SK-N-SH (cell line): ENCODE results near the gene MRM3.

ENCODE experiments used
- GABPA ChIP-seq: IDR thresholded peaks from 2 replicates; pipeline ENCODE4 v1.4.0; 2012; ENCODE audit warnings: low read depth, mild to moderate bottlenecking
- NRF1 ChIP-seq: IDR thresholded peaks from 2 replicates; pipeline ENCODE4 v1.6.1; 2012; ENCODE audit warnings: low read depth, mild to moderate bottlenecking, low read length
- POLR2AphosphoS5 ChIP-seq: IDR thresholded peaks from 2 replicates; pipeline ENCODE4 v1.6.1; 2012; ENCODE audit warnings: low read depth, low read length
- RCOR1 ChIP-seq: fragments of 150-350 bp; IDR thresholded peaks from 2 replicates; pipeline ENCODE4 v1.6.1; 2017; ENCODE audit warnings: antibody characterized with exemption, low read length
- TF ChIP-seq, protein P1 (sequence below): fragments of 200-600 bp; sonication (generic); IDR thresholded peaks from 2 replicates; pipeline ENCODE4 v1.6.1; 2017; ENCODE audit warnings: antibody characterized with exemption, mild to moderate bottlenecking, moderate library complexity
- TF ChIP-seq, protein P2 (sequence below): IDR thresholded peaks from 2 replicates; pipeline ENCODE4 v1.6.1; 2012; ENCODE audit warnings: mild to moderate bottlenecking, low read depth, low read length, moderate library complexity
- TF ChIP-seq, protein P3 (sequence below): IDR thresholded peaks from 2 replicates; pipeline ENCODE4 v1.4.0; 2012; ENCODE audit warnings: low read depth

DNA sequence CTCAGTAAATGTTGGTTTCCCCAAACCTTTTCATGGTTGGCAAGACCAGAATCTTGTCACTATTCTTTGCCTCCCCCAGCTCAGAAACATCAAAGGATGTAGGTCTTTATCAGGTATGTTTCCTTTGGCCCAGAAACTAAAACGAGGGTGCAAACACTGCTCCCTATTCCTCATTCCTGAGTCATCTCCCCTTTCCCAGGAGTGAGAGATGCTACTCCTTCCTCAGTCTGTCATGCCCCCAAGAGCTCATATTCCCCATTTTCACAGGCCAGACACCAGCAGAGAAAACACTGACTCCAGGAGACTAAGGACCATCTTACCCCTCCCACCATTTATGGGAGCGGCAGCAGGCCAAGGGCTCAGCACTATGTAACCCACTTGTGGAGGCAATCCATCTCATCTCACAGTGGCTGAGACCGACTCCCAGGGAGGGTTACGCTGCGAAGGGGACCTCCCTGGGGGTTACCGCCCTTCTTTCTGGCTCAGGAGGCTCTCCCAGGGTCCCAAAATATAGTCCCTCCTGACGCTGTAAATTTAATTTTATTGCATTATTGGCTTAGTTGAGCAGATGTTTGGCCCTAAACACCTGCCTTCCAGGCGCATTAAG lies 31.6 kb upstream of the MRM3 start:
- TF ChIP-seq, protein P1, sequence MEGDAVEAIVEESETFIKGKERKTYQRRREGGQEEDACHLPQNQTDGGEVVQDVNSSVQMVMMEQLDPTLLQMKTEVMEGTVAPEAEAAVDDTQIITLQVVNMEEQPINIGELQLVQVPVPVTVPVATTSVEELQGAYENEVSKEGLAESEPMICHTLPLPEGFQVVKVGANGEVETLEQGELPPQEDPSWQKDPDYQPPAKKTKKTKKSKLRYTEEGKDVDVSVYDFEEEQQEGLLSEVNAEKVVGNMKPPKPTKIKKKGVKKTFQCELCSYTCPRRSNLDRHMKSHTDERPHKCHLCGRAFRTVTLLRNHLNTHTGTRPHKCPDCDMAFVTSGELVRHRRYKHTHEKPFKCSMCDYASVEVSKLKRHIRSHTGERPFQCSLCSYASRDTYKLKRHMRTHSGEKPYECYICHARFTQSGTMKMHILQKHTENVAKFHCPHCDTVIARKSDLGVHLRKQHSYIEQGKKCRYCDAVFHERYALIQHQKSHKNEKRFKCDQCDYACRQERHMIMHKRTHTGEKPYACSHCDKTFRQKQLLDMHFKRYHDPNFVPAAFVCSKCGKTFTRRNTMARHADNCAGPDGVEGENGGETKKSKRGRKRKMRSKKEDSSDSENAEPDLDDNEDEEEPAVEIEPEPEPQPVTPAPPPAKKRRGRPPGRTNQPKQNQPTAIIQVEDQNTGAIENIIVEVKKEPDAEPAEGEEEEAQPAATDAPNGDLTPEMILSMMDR, result no peak
- TF ChIP-seq RCOR1 (no peak), POLR2AphosphoS5 (no peak), GABPA (no peak), NRF1 (no peak)
- TF ChIP-seq, protein P2, sequence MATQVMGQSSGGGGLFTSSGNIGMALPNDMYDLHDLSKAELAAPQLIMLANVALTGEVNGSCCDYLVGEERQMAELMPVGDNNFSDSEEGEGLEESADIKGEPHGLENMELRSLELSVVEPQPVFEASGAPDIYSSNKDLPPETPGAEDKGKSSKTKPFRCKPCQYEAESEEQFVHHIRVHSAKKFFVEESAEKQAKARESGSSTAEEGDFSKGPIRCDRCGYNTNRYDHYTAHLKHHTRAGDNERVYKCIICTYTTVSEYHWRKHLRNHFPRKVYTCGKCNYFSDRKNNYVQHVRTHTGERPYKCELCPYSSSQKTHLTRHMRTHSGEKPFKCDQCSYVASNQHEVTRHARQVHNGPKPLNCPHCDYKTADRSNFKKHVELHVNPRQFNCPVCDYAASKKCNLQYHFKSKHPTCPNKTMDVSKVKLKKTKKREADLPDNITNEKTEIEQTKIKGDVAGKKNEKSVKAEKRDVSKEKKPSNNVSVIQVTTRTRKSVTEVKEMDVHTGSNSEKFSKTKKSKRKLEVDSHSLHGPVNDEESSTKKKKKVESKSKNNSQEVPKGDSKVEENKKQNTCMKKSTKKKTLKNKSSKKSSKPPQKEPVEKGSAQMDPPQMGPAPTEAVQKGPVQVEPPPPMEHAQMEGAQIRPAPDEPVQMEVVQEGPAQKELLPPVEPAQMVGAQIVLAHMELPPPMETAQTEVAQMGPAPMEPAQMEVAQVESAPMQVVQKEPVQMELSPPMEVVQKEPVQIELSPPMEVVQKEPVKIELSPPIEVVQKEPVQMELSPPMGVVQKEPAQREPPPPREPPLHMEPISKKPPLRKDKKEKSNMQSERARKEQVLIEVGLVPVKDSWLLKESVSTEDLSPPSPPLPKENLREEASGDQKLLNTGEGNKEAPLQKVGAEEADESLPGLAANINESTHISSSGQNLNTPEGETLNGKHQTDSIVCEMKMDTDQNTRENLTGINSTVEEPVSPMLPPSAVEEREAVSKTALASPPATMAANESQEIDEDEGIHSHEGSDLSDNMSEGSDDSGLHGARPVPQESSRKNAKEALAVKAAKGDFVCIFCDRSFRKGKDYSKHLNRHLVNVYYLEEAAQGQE, result no peak
- TF ChIP-seq, protein P3, sequence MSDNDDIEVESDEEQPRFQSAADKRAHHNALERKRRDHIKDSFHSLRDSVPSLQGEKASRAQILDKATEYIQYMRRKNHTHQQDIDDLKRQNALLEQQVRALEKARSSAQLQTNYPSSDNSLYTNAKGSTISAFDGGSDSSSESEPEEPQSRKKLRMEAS, result no peak
